GM23338 (cell line): ENCODE results near the gene CALY. TPM values are rescaled to one million over a fixed set of nuclear protein-coding genes. Genes with fewer than 3 reads are reported as not detected.

Experiments
- ATAC-seq: fragments of 200-7000 bp; cut with Tn5 transposase; 3 replicates; pipeline ENCODE4 v1.9.1; 2020
- DNase-seq: peaks from one replicate; pipeline ENCODE4 v3.0.0-alpha.2; 2015; ENCODE audit warnings: low spot score
- H2AFZ ChIP-seq: fragments of 200-600 bp; sonication (generic); 2 replicates; pipeline ENCODE4 v1.8.0; 2016; ENCODE audit warnings: antibody characterized with exemption, mild to moderate bottlenecking, moderate library complexity
- H3F3A ChIP-seq: fragments of 200-600 bp; sonication (generic); replicated peaks from 2 replicates; pipeline ENCODE4 v1.8.0; 2017; ENCODE audit warnings: antibody characterized with exemption, mixed run types, low read depth
- H3K27ac ChIP-seq: fragments of 200-600 bp; sonication (generic); 2 replicates; pipeline ENCODE4 v1.6.1; 2016; ENCODE audit warnings: low read depth
- H3K27me3 ChIP-seq: fragments of 200-600 bp; sonication (generic); 2 replicates; pipeline ENCODE4 v1.8.0; 2016; ENCODE audit warnings: mild to moderate bottlenecking, mixed run types, moderate library complexity; ENCODE audit not compliant: insufficient read depth
- H3K36me3 ChIP-seq: fragments of 200-600 bp; sonication (generic); 2 replicates; pipeline ENCODE4 v1.8.0; 2016; ENCODE audit warnings: mild to moderate bottlenecking; ENCODE audit not compliant: insufficient read depth
- H3K4me1 ChIP-seq: fragments of 200-600 bp; sonication (generic); 2 replicates; pipeline ENCODE4 v1.8.0; 2016; ENCODE audit warnings: mild to moderate bottlenecking, moderate library complexity; ENCODE audit not compliant: insufficient read depth
- H3K4me2 ChIP-seq: fragments of 200-600 bp; sonication (generic); 2 replicates; pipeline ENCODE4 v1.7.1; 2017; ENCODE audit warnings: mixed run types
- H3K4me3 ChIP-seq: fragments of 200-600 bp; sonication (generic); 2 replicates; pipeline ENCODE4 v1.6.1; 2016; ENCODE audit warnings: mixed run types
- H3K79me2 ChIP-seq: fragments of 200-600 bp; sonication (generic); replicated peaks from 2 replicates; pipeline ENCODE4 v1.8.0; 2017; ENCODE audit warnings: mild to moderate bottlenecking; ENCODE audit not compliant: insufficient read depth
- H3K9me2 ChIP-seq: fragments of 200-600 bp; sonication (generic); 2 replicates; pipeline ENCODE4 v1.8.0; 2017; ENCODE audit not compliant: insufficient read depth
- H4K20me1 ChIP-seq: fragments of 200-600 bp; sonication (generic); replicated peaks from 2 replicates; pipeline ENCODE4 v1.8.0; 2017; ENCODE audit warnings: mild to moderate bottlenecking; ENCODE audit not compliant: insufficient read depth
- H3K27ac Mint-ChIP-seq: 2 replicates; pipeline ENCODE4 v1.8.0; 2020; ENCODE audit warnings: inconsistent platforms, mild to moderate bottlenecking, moderate library complexity, mixed read lengths
- H3K27me3 Mint-ChIP-seq: 3 replicates; pipeline ENCODE4 v1.8.0; 2022; ENCODE audit warnings: low read depth, mild to moderate bottlenecking, moderate library complexity, mixed read lengths, inconsistent platforms; ENCODE audit not compliant: insufficient read depth, poor library complexity
- H3K36me3 Mint-ChIP-seq: 3 replicates; pipeline ENCODE4 v1.8.0; 2021; ENCODE audit warnings: low read depth, mild to moderate bottlenecking, inconsistent platforms, moderate library complexity, mixed read lengths
- H3K4me1 Mint-ChIP-seq: 3 replicates; pipeline ENCODE4 v1.8.0; 2020; ENCODE audit warnings: mild to moderate bottlenecking, inconsistent platforms, mixed read lengths
- H3K4me3 Mint-ChIP-seq: 3 replicates; pipeline ENCODE4 v1.8.0; 2021; ENCODE audit warnings: moderate library complexity, mild to moderate bottlenecking, inconsistent platforms, mixed read lengths
- H3K9me3 Mint-ChIP-seq: 3 replicates; pipeline ENCODE4 v1.8.0; 2020; ENCODE audit warnings: moderate library complexity, mild to moderate bottlenecking, inconsistent platforms, mixed read lengths
- CREB1 ChIP-seq: fragments of 250-450 bp; sonication (Bioruptor Pico); IDR thresholded peaks from 2 replicates; pipeline ENCODE4 v1.5.0; 2020; ENCODE audit warnings: low read depth, mild to moderate bottlenecking, moderate library complexity
- CTCF ChIP-seq, 2 experiments: fragments of 200-600 bp in 1 of 2; sonication (generic) in 1 of 2; conservative IDR thresholded peaks; 2 replicates each; pipeline versions ENCODE4 v1.5.1 to v1.6.1; 2016 to 2017; ENCODE audit warnings: antibody characterized with exemption in 2 of 2, low read depth in 2 of 2, mild to moderate bottlenecking in 2 of 2, moderate library complexity in 1 of 2
- ETS1 ChIP-seq: IDR thresholded peaks from 2 replicates; pipeline ENCODE4 v1.6.1; 2016; ENCODE audit warnings: antibody characterized with exemption
- EZH2 ChIP-seq: fragments of 200-600 bp; sonication (generic); IDR thresholded peaks from one replicate; pipeline ENCODE4 v1.8.0; 2017; ENCODE audit warnings: antibody characterized with exemption, mild to moderate bottlenecking, low read depth; ENCODE audit not compliant: unreplicated experiment
- EZH2phosphoT487 ChIP-seq: fragments of 200-600 bp; sonication (generic); IDR thresholded peaks from one replicate; pipeline ENCODE4 v1.8.1; 2018; ENCODE audit warnings: antibody characterized with exemption; ENCODE audit not compliant: unreplicated experiment
- JUNB ChIP-seq: IDR thresholded peaks from one replicate; pipeline ENCODE4 v1.6.1; 2016; ENCODE audit warnings: antibody characterized with exemption; ENCODE audit not compliant: unreplicated experiment
- NANOG ChIP-seq: IDR thresholded peaks from 2 replicates; pipeline ENCODE4 v1.6.1; 2016; ENCODE audit warnings: antibody characterized with exemption, borderline replicate concordance
- POLR2AphosphoS5 ChIP-seq: IDR thresholded peaks from 2 replicates; pipeline ENCODE4 v1.6.1; 2016; ENCODE audit warnings: antibody characterized with exemption, low read depth
- REST ChIP-seq: IDR thresholded peaks from one replicate; pipeline ENCODE4 v1.6.1; 2018; ENCODE audit warnings: antibody characterized with exemption; ENCODE audit not compliant: unreplicated experiment
- STAT1 ChIP-seq: IDR thresholded peaks from one replicate; pipeline ENCODE4 v1.6.1; 2016; ENCODE audit warnings: antibody characterized with exemption; ENCODE audit not compliant: unreplicated experiment
- ZNF114 ChIP-seq: fragments of 250-450 bp; sonication (Bioruptor Pico); IDR thresholded peaks from 2 replicates; pipeline ENCODE4 v1.5.0; 2020; ENCODE audit warnings: mild to moderate bottlenecking, moderate library complexity
- ZNF331 ChIP-seq: fragments of 250-450 bp; sonication (Bioruptor Pico); IDR thresholded peaks from 2 replicates; pipeline ENCODE4 v1.5.0; 2020; ENCODE audit warnings: low read depth, mild to moderate bottlenecking, moderate library complexity
- polyA plus RNA-seq: library from polyadenylated mRNA; unstranded; fragments of >200 nt; fragmentation: Nextera tagmentation; extraction: Ambion mirVana; gene quantifications from 2 replicates; pipeline ENCODE4 v1.2.1, GENCODE V29; 2016
- total RNA-seq: library from RNA; depleted of rRNA; stranded (reverse); fragments of >200 nt; shearing (Covaris generic); gene quantifications from 2 replicates; pipeline ENCODE4 v1.2.3, GENCODE V29; 2014
- TF ChIP-seq, protein P1 (sequence below): fragments of 250-450 bp; sonication (Bioruptor Pico); IDR thresholded peaks from 2 replicates; pipeline ENCODE4 v1.5.0; 2020; ENCODE audit warnings: mild to moderate bottlenecking, moderate library complexity

Gene CALY
- total and polyA plus RNA-seq, 2 experiments from 2014 or later: 1.0 to 8.0 TPM

- Mint-ChIP-seq H3K9me3 (no peaks in the 10 kb centered on the region), H3K36me3 (peaks cover 17% of the 10 kb centered on the region), H3K27ac (no peak overlapping the region), H3K4me1 (no peaks in the 10 kb centered on the region), H3K4me3 (no peak overlapping the region), H3K27me3 (peaks cover 22% of the 10 kb centered on the region)
- Histone ChIP-seq H3K4me3 (no peak overlapping the region), H3K4me2 (no peak overlapping the region), H3K27ac (no peak overlapping the region), H3K27me3 (peaks cover 3% of the 10 kb centered on the region; the same call in 1 of the 2 replicates), H4K20me1 (no peaks in the 10 kb centered on the region), H3K36me3 (peaks cover 5% of the 10 kb centered on the region; the same call in 1 of the 2 replicates), H3K9me2 (no peaks in the 10 kb centered on the region), H3F3A (peaks cover 6% of the 10 kb centered on the region; the same call in 1 of the 2 replicates), H2AFZ (no peak overlapping the region), H3K4me1 (no peaks in the 10 kb centered on the region), H3K79me2 (no peaks in the 10 kb centered on the region)
- TF ChIP-seq ZNF331 (CRISPR knock-in tag) (no peak), CREB1 (CRISPR knock-in tag) (no peak), ZNF114 (CRISPR knock-in tag) (no peak), EZH2phosphoT487 (no peak), EZH2 (no peak), CTCF (conservative IDR thresholded peaks at IDR 0.05; ENCODE audit: low read depth in 2 of 2) (no peak), JUNB (no peak), NANOG (no peak), REST (no peak), ETS1 (no peak), POLR2AphosphoS5 (no peak), STAT1 (no peak)
- TF ChIP-seq, protein P1, sequence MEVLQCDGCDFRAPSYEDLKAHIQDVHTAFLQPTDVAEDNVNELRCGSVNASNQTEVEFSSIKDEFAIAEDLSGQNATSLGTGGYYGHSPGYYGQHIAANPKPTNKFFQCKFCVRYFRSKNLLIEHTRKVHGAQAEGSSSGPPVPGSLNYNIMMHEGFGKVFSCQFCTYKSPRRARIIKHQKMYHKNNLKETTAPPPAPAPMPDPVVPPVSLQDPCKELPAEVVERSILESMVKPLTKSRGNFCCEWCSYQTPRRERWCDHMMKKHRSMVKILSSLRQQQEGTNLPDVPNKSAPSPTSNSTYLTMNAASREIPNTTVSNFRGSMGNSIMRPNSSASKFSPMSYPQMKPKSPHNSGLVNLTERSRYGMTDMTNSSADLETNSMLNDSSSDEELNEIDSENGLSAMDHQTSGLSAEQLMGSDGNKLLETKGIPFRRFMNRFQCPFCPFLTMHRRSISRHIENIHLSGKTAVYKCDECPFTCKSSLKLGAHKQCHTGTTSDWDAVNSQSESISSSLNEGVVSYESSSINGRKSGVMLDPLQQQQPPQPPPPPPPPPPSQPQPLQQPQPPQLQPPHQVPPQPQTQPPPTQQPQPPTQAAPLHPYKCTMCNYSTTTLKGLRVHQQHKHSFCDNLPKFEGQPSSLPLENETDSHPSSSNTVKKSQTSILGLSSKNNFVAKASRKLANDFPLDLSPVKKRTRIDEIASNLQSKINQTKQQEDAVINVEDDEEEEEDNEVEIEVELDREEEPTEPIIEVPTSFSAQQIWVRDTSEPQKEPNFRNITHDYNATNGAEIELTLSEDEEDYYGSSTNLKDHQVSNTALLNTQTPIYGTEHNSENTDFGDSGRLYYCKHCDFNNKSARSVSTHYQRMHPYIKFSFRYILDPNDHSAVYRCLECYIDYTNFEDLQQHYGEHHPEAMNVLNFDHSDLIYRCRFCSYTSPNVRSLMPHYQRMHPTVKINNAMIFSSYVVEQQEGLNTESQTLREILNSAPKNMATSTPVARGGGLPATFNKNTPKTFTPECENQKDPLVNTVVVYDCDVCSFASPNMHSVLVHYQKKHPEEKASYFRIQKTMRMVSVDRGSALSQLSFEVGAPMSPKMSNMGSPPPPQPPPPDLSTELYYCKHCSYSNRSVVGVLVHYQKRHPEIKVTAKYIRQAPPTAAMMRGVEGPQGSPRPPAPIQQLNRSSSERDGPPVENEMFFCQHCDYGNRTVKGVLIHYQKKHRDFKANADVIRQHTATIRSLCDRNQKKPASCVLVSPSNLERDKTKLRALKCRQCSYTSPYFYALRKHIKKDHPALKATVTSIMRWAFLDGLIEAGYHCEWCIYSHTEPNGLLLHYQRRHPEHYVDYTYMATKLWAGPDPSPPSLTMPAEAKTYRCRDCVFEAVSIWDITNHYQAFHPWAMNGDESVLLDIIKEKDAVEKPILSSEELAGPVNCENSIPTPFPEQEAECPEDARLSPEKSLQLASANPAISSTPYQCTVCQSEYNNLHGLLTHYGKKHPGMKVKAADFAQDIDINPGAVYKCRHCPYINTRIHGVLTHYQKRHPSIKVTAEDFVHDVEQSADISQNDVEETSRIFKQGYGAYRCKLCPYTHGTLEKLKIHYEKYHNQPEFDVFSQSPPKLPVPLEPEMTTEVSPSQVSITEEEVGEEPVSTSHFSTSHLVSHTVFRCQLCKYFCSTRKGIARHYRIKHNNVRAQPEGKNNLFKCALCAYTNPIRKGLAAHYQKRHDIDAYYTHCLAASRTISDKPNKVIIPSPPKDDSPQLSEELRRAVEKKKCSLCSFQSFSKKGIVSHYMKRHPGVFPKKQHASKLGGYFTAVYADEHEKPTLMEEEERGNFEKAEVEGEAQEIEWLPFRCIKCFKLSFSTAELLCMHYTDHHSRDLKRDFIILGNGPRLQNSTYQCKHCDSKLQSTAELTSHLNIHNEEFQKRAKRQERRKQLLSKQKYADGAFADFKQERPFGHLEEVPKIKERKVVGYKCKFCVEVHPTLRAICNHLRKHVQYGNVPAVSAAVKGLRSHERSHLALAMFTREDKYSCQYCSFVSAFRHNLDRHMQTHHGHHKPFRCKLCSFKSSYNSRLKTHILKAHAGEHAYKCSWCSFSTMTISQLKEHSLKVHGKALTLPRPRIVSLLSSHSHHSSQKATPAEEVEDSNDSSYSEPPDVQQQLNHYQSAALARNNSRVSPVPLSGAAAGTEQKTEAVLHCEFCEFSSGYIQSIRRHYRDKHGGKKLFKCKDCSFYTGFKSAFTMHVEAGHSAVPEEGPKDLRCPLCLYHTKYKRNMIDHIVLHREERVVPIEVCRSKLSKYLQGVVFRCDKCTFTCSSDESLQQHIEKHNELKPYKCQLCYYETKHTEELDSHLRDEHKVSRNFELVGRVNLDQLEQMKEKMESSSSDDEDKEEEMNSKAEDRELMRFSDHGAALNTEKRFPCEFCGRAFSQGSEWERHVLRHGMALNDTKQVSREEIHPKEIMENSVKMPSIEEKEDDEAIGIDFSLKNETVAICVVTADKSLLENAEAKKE (CRISPR knock-in tag): no peak
- no peak for ATAC-seq
- DNase-seq: no peak
These were observed 21.8 kb downstream of the CALY start for GRCh38 chr10:133314911-133315310.
